ENCODE data around the gene GRIFIN. TPM values are rescaled to one million over a fixed set of nuclear protein-coding genes. Genes with fewer than 3 reads are reported as not detected.

GRIFIN gene
- polyA plus RNA-seq, 5 donors = 0.37 TPM; not detected in 4

- DNase-seq = no peak
These were observed 37.5 kb upstream of the GRIFIN start for GRCh38 chr7:2513702-2514101.

- no peak for DNase-seq
These were observed 36.5 kb upstream of the GRIFIN start for GRCh38 chr7:2512713-2513112.

GRCh38 chr7:2512179-2512661 lies 36.0 kb upstream of the GRIFIN start:
- DNase-seq = no peak

GRCh38 chr7:2511769-2512168 lies 35.6 kb upstream of the GRIFIN start:
- no peak for DNase-seq

DNA sequence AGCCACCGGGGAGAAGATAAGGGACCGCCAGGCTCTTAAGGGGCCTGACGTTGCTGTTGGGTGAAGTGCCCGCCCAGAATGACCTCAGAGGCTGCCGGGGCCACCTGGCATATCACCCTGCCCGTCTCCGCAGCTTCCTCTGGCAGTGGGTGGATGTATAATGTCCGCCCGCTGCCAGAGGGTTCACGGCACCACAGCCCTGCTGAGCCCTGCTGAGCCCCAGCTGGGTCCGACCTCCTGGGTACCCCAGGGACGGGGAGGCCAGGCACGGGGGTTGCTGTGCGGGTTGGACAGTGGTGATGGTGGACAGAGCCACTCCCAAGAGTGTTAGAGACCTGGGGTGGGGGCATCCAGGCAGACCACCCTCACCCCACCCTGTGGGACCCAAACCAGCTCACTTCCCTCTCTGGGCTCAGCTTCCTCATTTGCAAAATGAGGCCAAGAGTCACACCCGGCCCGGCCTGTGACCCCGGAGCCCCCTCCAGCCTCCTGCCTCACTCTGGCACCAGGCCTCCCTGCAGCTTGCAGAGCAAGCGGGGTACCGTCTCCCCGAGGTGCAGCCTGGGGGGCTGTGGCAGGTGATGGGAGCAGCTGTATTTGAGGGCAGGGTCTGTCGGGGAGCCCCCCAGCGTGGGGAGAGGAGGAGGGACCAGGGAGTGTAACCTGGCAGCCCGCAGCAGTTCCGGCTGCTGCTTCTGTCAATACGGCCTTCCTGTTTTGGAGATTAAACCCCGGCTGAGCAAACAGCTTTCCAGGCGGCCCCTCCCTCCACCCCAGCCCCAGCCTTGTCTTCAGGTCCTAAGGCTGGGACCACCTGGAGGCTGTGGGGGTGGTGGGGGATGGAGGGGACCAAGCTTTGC lies 34.9 kb upstream of the GRIFIN start:
- DNase-seq = no peak

DNA sequence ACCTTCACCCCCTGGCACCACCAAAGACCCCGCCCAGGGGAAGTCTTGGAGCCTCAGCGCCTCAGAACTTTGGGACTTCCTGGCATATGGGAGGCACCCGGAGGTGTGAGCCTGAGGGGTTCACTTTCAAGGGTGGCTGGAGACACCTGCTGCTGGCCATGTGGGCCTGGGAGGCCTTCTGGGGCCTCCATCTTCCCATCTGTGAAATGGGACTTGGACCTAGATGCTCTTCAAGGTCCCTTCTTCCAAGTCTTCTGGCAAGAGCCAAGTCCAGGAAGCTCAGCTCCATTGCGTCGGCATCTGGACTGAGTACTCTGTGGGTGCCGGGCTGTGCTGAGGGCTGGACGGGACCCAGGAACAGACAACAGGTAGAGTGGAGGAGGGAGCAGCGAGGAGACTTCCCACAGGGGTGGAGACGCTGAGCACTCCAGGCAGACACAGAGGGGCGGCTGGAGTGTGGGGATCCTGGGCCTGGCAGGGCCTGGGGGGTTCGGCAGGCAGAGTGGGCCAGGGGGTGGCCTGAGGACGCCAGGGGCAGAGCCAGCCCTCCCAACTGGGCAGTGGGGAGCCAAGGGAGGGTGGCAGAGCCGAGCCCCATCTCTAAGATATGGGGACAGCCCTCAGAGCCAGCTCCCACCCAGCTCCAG lies 34.1 kb upstream of the GRIFIN start:
- DNase-seq = no peak

DNA sequence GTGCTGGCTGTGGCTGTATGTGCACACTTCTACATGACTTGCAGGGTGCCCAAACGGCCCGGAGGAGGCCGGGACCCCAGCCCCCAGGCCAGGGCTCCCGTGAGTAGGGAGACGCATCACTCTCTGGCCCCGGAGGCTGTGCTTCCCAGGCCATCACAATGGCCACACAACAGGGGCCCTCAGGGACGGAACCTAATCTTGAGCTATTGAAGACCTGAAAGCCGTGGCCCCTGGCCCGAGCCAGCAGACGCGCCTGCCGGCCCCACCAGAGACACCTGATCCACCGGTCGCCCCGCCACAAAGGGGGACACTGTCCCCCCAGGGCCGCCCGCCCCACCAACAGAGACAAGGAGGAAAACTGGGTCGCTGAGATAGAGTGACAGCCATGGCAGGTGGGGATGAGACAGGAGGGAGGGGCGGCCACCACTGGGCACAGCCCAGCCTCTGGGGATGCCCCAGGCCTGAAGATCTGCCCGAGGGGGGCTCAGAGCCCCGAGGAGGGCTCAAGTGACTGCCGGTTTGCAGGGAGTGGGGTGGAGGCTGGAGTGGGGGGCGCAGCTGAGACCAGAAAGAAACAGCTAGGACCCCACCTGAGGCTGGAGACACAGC lies 33.2 kb upstream of the GRIFIN start:
- no peak for DNase-seq

- no peak for DNase-seq
These were observed 32.4 kb upstream of the GRIFIN start for GRCh38 chr7:2508327-2509215.

- no peak for DNase-seq
These were observed 31.7 kb upstream of the GRIFIN start for GRCh38 chr7:2507917-2508306.

DNA sequence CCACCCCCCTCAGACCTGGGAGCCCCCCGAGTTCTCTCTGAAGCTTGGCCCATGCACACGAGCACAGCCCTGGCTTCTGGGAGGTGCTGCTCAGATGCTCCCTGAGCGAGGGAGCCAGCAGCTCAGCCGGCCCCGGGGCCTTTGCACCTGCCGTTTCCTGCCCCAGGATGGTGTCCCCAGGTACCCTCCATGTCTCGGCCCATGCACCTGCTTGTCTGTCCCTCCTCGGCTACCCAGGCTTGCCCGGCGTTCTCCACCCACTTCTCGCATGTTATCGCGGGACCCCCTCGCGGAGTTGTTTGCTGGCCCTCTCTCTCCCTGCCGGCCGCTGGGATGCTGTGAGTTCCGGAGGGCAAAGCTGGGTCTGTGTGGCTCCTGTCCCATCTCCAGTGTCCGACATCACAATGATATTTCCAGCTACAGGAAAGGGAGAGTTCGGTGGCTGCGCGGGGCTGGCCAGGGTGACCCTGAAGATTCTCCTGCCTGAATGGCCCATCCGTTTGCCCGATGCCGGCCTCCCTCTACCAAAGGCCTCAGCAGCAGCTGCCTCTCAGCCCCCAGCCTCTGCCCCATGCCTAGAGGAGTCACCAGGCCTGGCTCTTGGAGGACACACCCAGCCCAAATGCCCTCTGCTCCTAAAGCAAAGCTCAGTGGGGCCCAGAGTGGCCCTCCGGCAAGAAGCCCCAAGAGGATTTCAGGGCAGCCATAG lies 31.2 kb upstream of the GRIFIN start:
- no peak for DNase-seq

DNA sequence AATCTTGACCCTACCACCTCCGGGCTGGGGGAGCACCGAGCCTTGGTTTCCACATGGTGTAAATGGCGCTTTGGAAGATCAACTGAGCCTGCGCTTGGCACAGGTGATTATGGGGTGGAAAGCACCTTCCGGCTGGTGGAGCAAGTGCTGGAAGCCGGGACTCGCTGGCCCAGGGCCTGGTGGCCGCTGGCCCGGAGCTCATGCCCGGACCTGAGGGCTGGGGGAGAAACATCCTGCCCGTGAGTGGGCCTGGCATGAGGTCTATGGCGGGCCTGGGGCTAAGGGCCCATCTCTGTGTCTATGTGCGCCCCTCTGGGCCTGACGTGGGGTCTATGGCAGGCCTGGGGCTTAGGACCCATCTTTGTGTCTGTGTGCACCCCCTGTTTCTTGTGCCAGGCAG lies 29.2 kb upstream of the GRIFIN start:
- DNase-seq = no peak

GRCh38 chr7:2504889-2505375 lies 28.7 kb upstream of the GRIFIN start:
- no peak for DNase-seq

DNA sequence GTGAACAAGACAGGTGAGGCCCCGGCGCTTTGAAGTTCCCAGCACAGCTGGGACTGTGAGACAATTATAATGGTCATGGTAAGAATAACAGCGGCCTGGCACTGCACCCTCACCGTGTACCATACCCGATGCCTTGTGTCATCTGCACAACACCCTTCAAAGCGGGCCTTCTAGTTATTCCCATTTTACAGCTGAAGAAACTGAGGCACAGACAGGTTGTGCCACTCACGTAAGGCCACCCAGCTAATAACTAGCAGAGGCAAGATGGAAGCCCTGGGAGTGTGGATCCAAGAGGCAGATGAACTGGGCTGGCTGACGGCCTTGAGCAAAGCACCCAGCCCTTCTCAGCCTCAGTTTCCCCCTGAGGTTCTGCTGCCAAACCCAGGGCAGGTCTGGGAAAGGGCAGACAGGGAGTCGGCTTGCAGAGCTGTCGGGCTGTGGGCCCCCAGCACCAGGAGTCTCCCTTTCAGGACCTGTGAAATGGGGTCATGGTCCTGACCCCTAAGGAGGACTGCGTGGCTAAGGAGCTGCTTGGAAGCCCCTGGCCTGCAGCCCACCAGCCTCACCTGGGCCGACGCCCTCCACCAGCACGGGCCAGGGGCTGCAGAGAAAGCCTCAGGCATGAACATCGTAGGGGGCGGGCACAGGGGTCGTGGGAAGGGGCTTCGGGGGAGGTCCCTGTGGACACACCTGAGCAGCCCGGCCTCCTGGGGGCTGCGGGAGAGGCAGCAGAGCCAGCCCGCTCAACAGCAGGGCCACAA lies 28.1 kb upstream of the GRIFIN start:
- DNase-seq = no peak

GRCh38 chr7:2503056-2503941 lies 27.1 kb upstream of the GRIFIN start:
- DNase-seq = no peak

GRCh38 chr7:2502647-2502966 lies 26.4 kb upstream of the GRIFIN start:
- DNase-seq = no peak

DNA sequence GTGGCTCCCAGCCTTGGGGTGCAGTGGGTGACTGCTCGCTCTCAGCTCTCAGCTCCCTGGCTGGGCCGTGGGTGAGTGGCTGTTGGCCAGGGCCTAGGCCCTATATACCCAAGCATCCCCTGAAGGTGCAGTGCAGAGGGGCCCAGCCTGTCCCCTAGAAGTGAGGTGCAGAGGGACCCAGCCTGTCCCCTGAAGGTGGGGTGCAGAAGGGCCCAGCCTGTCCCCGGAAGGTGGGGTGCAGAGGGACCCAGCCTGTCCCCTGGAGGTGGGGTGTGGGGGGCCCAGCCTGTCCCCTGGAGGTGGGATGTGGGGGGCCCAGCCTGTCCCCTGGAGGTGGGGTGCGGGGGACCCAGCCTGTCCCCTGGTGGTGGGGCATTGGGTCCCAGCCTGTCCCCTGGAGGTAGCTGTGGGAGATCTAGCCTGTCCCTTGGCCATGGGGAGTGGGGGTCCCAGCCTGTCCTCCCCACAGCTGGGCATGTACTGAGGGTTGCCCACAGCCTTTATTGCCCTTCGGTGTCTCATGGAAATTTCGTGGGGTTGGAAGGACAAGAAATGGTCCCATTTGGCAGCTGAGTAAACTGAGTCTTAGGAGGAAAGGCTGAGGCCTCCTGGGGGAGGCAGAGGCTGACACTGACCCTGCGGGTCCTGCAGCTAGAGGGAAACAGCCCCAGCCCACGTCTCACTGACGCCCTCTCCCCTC lies 25.9 kb upstream of the GRIFIN start:
- DNase-seq = no peak

DNA sequence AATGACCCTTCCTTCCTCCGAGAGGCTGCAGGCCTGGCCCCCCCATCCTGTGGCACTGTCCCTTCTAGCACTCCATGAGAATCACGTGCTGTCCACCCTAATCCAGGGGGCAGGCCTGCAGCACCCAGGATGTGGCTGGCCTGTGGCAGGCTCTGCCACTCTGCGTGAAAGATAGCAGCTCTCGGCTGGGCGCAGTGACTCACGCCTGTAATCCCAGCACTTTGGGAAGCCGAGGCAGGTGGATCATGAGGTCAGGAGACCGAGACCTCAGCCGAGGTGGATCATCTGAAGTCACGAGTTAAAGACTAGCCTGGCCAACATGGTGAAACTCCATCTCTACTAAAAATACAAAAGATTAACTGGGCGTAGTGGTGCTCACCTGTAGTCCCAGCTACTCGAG lies 24.5 kb upstream of the GRIFIN start:
- no peak for DNase-seq

- DNase-seq = no peak
These were observed 23.7 kb upstream of the GRIFIN start for GRCh38 chr7:2499719-2500430.
